ENCODE measurements around the gene COX10.

DNA sequence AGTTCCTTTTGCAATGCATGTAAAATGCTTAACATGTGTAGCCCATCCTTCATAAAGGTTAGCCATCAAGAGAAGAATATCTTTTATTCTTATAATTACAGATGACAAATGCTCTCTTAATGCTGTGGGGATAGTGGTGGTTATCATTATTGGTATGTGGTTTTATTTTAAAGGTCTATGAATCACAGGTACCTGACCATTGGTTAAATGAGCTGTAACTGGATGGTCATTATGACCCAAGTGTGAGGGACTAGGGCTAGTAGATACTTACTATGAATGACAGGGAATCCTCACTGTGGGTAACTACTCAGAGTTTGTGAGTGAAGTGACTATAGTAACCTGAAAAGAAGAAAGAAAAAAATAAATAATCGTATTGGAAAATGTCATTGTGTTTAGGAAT lies 88.5 kb downstream of the COX10 start:
- TF ChIP-seq, protein P1, sequence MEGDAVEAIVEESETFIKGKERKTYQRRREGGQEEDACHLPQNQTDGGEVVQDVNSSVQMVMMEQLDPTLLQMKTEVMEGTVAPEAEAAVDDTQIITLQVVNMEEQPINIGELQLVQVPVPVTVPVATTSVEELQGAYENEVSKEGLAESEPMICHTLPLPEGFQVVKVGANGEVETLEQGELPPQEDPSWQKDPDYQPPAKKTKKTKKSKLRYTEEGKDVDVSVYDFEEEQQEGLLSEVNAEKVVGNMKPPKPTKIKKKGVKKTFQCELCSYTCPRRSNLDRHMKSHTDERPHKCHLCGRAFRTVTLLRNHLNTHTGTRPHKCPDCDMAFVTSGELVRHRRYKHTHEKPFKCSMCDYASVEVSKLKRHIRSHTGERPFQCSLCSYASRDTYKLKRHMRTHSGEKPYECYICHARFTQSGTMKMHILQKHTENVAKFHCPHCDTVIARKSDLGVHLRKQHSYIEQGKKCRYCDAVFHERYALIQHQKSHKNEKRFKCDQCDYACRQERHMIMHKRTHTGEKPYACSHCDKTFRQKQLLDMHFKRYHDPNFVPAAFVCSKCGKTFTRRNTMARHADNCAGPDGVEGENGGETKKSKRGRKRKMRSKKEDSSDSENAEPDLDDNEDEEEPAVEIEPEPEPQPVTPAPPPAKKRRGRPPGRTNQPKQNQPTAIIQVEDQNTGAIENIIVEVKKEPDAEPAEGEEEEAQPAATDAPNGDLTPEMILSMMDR (conservative IDR thresholded peaks at IDR 0.05 in 1 of 2, IDR thresholded peaks at IDR 0.05 in 1 of 2; ENCODE audit: extremely low read depth in 1 of 2, insufficient read depth in 1 of 2, low read depth in 1 of 2, low read length in 2 of 2) = no peak
- TF ChIP-seq EZH2 (IDR thresholded peaks at IDR 0.05; ENCODE audit: borderline replicate concordance, low read length) = no peak
